Stimulated activated CD8-positive, alpha-beta memory T cell treated with anti-CD3 and anti-CD28 coated beads, Interleukin-7, amount 100 ng/mL, for 1 hour (primary cell): ENCODE data around the gene HJV.

Experiments
- DNase-seq, 2 donors: peaks; one replicate each; pipeline ENCODE4 v3.0.0-alpha.2; 2020; ENCODE audit warnings: low read depth in 2 of 2

The HJV gene

GRCh38 chr1:145977486-145978470 is 43.8 kb downstream of the HJV start:
- DNase-seq, result no peak

GRCh38 chr1:145977016-145977415 is 44.5 kb downstream of the HJV start:
- no peak for DNase-seq

DNA sequence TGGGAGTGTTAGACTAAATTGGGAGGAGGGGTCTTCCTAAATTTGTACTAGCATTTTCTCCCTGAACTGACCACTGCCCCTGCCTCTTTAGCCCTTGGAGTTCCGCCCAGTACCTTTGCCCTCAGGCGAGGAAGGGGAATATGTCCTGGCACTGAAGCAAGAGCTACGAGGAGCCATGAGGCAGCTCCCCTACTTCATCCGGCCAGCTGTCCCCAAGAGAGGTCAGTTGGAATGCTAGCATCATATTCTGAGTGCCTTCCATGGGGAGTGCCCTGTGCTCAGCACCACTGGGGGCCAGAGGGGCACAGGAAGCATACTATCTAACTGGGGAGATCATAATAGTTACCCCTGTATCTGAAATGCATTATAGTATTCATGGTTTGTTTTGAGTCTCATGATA is 46.3 kb downstream of the HJV start:
- DNase-seq, result no peak

GRCh38 chr1:145974721-145975120 is 46.8 kb downstream of the HJV start:
- DNase-seq, result no peak

DNA sequence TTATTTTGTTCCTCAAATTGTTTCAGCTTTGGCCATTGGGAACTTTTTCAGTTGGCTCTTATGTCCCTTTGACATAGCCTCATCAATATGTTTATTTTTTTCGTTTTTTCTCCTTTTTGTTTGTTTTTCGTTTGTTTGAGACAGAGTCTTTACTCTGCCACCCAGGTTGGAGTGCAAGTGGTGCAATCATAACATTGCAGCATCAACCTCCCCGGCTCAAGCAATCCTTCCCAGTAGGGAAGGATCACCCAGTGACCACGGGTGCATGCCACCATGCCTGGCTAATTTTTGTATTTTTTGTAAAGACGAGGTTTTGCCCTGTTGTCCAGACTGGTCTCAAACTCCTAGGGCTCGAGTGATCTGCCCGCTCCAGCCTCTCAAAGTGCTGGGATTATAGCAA is 49.0 kb downstream of the HJV start:
- no peak for DNase-seq
